Measurements from ENCODE around the gene HSPD1. TPM values are rescaled to one million over a fixed set of nuclear protein-coding genes. Genes with fewer than 3 reads are reported as not detected.

Gene HSPD1
- total RNA-seq, 1 experiment from 2014 or later, result 995 TPM

GRCh38 chr2:197515739-197516392, 16.2 kb upstream of the HSPD1 start, which contains the start of gene MOB4 (continued):
- TF ChIP-seq E2F1 (CRISPR knock-in tag; IDR thresholded peaks at IDR 0.05) (peak; percentile 31; the same call in 1 of the 2 replicates), ZNF281 (CRISPR knock-in tag; IDR thresholded peaks at IDR 0.05) (peak; percentile 81), OVOL2 (CRISPR knock-in tag; IDR thresholded peaks at IDR 0.05; ENCODE audit: borderline replicate concordance) (no peak), TCF7 (CRISPR knock-in tag; IDR thresholded peaks at IDR 0.05; ENCODE audit: low read depth) (0 out of 2 replicates have a peak, but pooled peaks have one; percentile 68), ESRRA (CRISPR knock-in tag; IDR thresholded peaks at IDR 0.05; ENCODE audit: borderline replicate concordance) (peak; percentile 80), ZNF416 (CRISPR knock-in tag; IDR thresholded peaks at IDR 0.05) (peak; percentile 56; the same call in 1 of the 2 replicates), ZNF423 (CRISPR knock-in tag; IDR thresholded peaks at IDR 0.05) (no peak), AFF4 (CRISPR knock-in tag; IDR thresholded peaks at IDR 0.05; ENCODE audit: borderline replicate concordance) (peak; percentile 88; the same call in 1 of the 2 replicates), KAT7 (CRISPR knock-in tag; IDR thresholded peaks at IDR 0.05; ENCODE audit: borderline replicate concordance) (peak; percentile 99), AR (CRISPR knock-in tag; IDR thresholded peaks at IDR 0.05) (no peak), ZNF317 (CRISPR knock-in tag; IDR thresholded peaks at IDR 0.05; ENCODE audit: borderline replicate concordance, low read depth) (0 out of 2 replicates have a peak, but pooled peaks have one; percentile 54), ZBTB21 (CRISPR knock-in tag; IDR thresholded peaks at IDR 0.05; ENCODE audit: borderline replicate concordance) (peak; percentile 92), E2F5 (CRISPR knock-in tag; IDR thresholded peaks at IDR 0.05) (peak; percentile 88), TEAD1 (CRISPR knock-in tag; IDR thresholded peaks at IDR 0.05) (peak; percentile 78; the same call in 1 of the 2 replicates), GRHL2 (CRISPR knock-in tag; IDR thresholded peaks at IDR 0.05; ENCODE audit: insufficient replicate concordance, severe bottlenecking) (no peak), CTCF (IDR thresholded peaks at IDR 0.05) (no peak), CREM (CRISPR knock-in tag; IDR thresholded peaks at IDR 0.05) (peak; percentile 86), CREB1 (CRISPR knock-in tag; IDR thresholded peaks at IDR 0.05) (peak; percentile 24), ZNF232 (CRISPR knock-in tag; IDR thresholded peaks at IDR 0.05) (peak; percentile 84; the same call in 1 of the 2 replicates), ZNF138 (CRISPR knock-in tag; conservative IDR thresholded peaks at IDR 0.05) (0 out of 2 replicates have a peak, but pooled peaks have one; percentile 85), PRRX2 (CRISPR knock-in tag; IDR thresholded peaks at IDR 0.05) (no peak), ZNF671 (CRISPR knock-in tag; IDR thresholded peaks at IDR 0.05) (no peak; the same call in 1 of the 2 replicates), NFYB (CRISPR knock-in tag; conservative IDR thresholded peaks at IDR 0.05; ENCODE audit: low read depth) (peak; percentile 10; the same call in 1 of the 2 replicates), NR1H2 (CRISPR knock-in tag; IDR thresholded peaks at IDR 0.05) (no peak), IRF2 (CRISPR knock-in tag; IDR thresholded peaks at IDR 0.05; ENCODE audit: borderline replicate concordance, low read depth) (no peak)
